GM21526 (cell line): ENCODE results near the gene DOK5.
"Not testable (repeated sequence)": the region's sequence is repeated elsewhere in the genome, so short reads cannot be mapped to it uniquely, and the experiment has no call there.

Experiments
- ATAC-seq: cut with Tn5 transposase; IDR thresholded peaks from one replicate; pipeline ENCODE4 v1.9.1; 2021; ENCODE audit warnings: moderate library complexity; ENCODE audit not compliant: unreplicated experiment, low FRiP score

DOK5 gene

DNA sequence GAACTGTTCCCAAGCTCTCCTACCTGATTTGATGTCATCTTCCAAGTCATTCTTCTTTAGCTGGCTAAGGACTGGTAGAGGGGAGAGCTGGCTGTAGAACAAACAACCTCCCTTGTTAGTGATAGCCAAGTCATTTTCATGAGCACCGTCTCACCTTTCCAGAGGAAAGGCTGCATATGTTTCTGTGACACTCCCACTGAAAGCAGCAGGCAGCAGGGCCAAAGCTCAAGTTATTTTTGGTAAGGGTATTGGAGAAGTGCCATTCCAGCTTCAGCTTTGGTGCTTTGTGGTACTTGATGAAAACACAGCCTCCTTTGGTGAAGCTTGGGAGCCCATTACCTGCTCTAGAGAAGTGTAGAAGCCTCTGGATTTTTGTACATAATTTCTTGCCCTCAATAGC is 5.4 kb upstream of the DOK5 start:
- no peak for ATAC-seq

DNA sequence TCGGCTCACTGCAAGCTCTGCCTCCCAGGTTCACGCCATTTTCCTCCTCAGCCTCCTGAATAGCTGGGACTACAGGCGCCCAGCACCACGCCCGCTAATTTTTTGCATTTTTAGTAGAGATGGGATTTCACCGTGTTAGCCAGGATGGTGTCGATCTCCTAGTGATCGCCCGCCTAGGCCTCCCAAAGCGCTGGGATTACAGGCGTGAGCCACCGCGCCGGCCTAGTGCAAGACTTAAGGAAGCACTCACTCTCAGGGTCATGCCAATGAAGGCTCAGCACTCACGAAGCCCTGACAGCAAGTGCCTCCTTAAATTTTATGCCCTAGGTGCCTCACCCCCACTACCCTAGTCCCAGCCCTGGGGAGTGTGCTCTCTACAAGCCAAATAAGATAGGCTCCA is 4.7 kb upstream of the DOK5 start:
- ATAC-seq, result no peak

DNA sequence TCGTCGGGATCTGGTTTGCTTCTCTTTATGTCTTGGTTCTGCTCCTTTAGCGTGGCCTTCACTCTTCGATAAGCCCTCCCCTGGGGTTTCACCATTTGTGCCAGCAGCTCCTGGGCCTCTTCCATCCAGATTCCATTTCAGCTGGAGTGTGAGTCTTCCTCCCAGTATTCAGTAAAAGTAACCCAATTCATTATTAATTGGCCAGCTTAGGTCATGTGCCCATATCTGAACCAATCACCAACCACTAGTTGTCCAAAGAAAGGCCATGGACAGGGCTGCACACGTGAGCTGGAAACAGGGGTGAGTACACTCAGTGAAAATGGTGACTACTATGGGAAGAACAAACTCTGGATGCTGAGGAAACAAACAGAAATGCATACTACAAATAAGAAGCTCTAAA is 2.8 kb upstream of the DOK5 start:
- ATAC-seq, result no peak

DNA sequence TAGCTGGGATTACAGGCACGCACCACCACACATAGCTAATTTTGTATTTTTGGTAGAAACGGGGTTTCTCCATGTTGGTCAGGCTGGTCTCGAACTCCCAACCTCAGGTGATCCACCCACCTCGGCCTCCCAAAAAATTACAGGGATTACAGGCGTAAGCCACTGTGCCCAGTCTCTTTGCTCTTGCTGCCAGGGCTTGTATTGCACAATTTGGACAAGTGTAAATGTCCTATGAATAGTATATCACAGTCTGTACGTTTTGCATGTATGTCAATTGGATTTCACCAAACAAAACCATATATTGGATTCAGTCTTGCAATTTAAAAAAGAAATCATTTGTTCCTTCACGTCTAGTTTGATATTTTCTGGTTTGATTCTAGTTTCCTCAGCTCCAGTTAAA is 2.1 kb upstream of the DOK5 start:
- no peak for ATAC-seq

DNA sequence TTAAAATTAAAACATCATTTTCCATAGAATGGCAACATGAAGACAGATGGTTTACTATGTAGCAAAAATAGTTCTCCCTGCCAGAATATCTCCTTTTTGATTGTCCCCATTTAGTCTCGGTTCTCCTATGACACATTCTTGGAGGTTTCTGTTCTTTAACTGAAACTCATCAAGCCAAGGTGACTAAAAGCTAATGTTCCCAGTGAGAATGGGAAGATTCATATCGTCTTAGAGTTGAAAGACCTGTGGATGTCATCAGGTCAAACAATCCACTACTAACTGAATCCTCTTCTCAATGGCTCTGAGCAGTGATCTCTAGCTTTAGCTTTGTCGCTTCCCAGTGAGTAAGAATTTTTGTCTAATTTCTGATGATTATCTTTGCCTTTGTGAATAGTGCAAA is 1.3 kb upstream of the DOK5 start:
- no peak for ATAC-seq

DNA sequence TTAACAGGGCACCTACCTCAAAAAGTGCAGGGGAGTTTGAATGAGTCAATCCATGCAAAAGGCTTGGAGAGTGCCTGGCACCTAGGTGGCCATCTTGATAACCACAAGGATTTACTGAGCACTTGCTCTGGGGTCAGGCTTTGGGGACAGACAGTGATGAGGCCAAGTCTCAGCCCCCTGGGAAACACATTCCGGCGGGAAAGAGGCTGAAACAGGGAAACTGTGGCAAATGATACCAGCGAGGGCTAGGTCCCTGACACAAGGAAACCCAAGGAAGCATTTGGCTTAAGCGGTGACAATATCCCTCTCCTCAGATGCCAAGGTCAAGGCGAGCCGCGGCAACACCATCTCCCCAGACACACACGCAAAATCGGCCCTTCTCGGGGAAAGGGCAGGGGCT is 527 bp upstream of the DOK5 start:
- no peak for ATAC-seq

DNA sequence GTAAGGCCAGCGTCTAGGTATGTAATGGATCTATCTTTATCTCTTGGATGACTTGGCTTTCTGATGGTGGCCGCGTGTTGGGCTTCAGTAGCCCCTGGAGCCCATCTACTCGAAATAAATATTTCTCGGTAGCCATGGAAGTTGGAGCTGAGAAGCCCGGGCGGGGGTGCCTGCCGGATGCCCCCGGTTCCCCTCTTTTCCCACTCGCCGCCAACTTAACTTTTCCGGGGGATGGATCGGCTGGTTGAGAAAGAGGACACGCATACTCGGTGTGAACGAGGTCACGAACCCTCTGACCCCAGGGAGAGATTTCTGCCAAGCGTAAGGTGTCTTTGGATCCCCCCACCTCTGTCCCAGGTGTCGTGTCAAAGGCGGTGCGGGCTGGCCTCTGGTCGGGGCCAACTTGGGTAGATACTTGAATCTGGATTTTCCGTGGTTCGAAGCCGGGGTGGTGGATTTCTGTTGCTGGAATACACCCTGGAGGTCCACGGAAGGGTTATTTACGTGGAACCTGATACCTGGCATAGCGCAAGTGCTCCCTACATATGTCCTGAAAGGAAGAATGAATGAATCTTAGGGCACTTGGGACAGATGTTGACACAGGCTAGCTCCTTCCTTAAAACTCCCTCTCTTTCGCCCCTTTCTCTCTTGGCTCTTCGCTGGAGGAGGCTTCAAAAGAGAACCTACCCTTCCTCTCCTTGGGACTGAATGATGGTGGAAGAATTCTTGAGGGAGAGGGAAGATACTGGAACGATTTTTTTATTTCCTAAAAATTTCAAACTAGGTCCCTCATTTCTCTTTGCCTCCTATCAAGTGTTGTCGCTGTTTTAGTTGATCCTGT is 996 bp downstream of the DOK5 start:
- no peak for ATAC-seq

DNA sequence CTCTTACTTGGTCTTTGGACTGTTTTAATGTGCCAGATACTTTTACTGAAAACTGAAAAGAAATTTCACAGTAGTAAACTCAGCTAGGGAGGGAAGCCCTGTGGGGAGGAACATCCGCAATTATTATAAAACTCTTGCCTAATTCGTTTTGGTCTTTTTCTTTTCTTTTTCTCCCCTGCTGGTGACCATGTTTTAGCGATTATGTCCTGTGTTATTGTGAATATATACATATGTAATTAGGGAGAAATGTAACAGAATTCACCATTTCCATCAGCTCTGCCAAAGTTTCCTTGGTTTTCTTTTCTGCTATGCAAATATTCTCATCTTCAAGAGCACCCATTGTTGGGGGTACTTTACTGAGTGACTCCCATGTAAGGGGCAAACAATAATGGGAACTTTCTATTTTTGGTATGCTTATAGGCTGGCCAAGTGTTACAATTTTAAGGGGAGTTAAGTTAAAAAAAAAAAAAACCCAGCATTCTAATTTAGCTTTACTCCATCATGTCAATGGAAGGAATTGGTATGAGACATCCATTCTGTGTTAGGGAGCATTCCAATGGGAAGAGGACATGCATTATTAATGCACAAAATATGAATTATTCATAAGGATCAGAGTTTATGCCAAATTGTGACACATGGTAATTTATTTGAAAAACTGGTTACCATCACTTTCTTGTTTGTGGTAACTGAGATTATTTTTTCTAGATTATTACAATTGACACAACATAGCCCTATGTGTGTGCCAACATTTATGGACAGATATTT is 2.0 kb downstream of the DOK5 start:
- ATAC-seq, result no peak

DNA sequence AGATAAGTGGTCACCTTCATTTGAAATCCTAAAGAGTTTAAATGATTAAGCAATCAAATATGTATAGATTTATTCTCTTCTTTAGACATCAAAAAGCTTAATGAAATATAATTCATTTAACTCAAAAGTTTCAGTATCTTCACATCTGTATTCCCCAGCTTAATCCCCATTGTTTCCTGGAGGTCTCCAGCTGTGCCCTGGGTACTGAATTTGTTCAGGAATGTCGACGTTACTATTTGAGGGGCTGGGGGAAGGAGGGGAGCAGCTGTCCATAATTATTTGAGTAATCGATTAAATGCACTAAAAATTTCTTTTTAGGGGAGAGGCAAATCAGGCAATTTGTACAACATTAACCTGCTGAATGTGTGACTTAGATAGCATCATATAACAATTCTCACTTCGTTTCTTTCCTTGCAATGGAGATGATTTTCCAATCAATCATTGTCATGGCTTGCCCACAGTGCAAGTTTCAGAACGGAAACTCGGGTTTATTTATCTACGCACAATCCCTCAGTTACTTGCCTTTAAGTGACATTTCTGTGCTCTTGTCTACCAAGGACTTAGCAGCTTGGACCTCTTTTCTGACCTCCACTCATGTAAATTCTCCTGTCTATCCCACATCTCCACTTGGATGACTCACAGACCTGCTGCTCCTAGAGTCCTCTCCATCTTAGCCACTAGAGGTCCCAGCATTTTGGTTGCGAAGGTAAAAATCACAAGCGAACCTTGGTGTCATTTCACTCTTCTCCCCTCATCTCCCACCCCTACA is 3.9 kb downstream of the DOK5 start:
- ATAC-seq, result no peak

DNA sequence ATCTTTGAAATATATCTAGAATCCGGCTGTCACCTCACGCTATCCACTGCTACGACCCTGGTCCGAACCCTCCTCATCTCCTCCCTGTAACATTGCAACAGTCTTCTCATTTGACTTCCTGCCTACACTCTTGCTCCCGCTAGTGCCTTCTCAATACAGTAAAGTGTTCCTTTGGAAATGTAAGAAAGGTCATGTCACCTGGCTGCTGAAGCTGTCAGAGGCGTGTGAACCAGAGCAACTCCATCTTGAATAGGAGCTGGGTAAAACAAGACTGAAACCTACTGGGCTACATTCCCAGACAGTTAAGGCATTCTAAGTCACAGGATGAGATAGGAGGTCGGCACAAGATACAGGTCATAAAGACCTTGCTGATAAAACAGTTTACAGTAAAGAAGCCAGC is 4.5 kb downstream of the DOK5 start:
- ATAC-seq, result not testable (repeated sequence)

DNA sequence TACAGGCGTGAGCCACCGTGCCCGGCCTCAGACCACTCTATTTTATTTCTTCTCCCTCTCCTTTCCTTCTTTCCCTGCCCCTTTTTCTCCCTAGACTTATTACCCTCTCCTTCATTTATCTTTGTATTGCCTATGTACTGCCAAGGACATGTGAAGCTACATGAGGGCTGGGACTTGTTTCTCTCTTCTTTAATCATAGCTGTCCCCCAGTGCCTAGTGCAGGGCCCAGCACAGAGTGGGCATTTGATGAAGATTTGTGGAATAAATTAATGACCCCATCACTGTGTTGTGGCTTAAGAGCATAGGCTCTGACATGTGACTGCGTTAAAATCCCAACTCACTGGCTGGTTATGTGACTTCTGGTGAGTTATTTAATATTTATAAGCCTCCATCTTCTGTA is 6.0 kb downstream of the DOK5 start:
- no peak for ATAC-seq

DNA sequence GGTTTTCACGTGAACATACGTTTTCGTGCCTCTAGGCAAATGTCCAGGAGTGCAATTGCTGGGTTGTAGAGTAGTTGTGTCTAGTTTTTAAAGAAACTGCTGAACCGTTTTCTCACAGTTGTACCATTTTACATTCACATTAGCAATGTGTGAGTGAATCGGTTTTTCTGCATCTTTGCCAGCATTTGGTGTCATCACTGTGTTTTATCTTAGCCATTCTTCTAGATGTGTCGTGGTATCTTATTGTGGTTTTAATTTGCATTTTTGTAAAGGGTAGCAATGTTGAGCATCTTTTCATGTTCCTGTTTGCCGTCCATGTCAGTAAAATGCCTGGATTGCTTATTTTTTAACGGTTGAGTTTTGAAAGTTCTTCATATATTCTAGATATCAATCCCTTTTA is 10.2 kb downstream of the DOK5 start:
- ATAC-seq, result no peak

DNA sequence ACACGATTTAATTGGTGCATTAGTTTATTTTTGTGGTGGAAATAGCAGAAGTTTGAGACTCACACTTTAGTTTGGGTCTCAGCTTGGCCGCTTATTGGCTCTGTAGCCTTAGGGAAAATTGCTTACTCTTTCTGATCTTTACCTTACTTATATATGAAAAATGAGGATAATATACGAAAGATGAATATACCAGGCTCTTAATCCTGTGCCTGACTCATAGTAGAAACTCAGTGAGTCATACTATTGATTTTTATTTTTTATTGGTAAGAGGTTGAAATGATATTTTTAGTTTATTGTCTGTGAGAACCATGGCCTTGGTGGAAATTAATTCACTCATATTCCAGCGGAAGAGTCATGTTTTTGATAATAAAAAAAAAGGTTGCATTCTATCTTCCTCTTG is 11.2 kb downstream of the DOK5 start:
- no peak for ATAC-seq

DNA sequence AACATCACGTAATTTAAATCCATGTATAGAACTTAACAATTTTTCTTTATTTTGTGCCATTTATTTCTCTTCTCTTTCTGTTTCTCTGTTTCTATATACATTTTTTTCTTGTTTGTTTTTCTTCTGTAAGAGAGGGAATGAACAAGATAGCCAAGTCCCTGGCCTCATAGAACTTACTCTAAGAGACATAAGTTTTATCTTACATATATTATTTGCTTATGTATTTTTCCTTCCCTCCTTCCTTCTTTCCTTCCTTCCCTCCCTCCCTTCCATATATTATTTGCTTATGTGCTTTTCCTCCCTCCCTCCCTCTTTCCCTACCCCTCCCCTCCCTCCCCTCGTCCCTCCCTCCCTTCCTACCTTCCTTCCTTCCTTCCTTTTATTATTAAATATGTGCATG is 13.0 kb downstream of the DOK5 start:
- no peak for ATAC-seq

DNA sequence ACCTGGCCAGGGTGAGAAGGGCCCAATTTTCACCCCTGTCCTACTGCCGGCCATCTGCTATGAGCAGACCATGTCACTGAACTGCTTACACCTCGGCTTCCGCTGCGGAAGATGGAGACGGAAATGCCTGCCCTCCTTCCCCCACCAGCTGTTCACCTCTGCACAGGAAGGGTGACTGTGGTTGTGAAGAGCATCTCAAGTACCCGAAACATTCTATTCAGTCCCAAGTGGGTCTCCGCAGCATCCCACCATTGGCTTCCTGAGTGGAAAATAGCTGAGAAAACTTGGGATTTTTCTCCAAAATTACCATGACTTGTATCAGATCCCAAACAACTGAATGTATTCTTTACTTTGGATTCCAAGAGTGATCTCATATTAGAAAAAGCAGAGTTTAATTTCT is 16.1 kb downstream of the DOK5 start:
- no peak for ATAC-seq

DNA sequence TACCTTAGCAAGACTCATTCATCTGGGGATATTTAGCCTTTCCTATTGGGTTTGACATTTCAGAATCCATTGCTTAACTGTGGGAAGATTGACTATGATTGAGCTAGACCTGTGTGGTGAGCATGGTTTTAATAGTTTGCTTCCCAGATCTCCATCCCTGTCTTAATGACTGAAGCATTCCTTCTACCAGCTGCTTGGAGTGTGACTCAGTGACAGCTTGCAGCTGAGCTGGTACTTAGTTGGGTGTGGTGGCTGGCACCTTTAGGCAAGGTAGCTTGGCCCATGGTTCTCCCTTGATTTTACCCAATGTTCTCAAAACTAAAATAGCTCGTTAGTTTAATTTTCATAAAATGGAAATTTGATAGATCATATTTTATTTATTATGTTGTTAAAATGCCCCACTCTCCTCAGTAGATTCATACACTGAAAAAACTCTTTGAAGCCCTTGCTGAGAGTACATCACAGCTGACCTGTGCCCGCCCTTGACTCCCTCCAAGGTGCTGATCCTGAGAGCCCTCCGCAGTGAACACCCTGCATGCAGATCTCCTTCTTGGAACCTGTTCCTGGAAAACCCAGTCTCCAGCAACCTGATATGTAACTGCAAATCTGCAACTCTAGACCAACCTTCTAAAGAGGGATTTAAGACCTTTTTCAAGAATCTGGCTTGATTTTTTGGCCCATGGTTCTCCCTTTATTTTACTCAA is 19.1 kb downstream of the DOK5 start:
- no peak for ATAC-seq

DNA sequence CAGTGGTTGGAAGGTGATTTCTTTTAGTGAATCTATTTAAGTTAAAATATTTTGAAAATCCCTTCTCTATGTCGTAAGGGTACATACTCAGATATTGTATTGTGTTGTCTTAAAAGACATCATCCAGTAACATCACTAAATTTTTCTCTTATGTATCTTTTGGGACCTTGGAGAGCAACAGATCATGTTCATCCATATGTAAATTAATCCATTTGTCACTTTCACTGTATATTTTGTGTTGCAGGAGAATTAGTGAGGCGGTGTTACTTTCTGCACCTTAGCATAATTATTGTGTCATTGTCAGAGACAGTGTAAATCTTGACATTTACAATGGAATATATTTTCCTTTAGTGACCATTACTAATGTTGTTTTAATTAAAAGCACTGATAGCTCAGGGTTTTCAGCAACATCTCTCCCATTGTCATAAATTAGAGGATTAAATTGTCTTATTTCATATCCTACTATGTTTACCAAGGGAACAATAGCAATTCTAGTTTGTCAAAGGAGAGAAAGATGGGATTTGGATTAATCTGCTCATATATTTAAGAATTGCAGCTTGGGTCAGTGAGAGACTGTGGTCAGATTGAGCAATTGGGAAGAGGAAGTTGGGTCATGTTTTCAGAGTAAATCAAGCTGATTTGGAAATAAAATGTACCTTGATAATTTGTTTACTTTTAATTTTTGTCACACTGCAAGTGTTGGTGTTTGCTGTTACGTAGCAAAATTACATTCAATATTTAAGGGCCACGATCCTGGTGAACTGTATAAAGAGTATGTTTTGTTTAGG is 22.7 kb downstream of the DOK5 start:
- ATAC-seq, result no peak

DNA sequence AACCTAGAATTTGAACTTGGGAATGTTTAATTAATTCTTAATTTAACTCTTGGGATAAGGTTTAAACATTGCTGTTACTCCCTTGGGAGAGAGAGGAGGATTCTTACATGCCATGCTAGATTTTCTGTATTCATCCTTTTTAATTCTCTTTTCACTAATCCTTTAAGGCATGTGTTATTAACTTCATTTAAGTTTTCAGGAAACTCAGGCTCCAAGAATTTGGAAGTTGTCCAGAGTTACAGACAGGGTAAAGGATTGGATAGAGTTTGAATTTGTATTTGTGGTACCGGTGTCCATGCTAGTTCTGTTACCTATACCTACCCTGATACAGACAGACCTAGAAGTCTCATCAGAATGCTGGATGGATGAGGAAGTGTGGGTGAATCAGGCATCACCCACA is 23.7 kb downstream of the DOK5 start:
- ATAC-seq, result no peak

DNA sequence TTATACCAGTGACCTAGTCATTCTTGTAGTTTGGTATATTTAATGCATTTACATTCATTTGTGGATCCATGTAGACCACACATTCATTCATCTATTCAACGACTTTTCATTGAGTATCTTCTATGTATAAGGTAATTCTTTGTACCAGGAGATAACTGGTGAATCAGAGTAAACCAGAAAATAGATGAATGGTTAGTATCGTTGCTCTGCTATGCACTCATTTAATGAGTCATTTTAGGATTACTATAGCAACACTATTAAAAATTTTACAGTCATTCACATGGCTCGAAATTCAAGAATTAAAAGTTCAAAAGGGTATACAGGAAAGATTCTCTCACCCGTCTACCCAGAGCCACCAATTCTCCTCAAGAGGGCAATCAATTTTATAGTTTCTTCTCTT is 26.8 kb downstream of the DOK5 start:
- ATAC-seq, result no peak

DNA sequence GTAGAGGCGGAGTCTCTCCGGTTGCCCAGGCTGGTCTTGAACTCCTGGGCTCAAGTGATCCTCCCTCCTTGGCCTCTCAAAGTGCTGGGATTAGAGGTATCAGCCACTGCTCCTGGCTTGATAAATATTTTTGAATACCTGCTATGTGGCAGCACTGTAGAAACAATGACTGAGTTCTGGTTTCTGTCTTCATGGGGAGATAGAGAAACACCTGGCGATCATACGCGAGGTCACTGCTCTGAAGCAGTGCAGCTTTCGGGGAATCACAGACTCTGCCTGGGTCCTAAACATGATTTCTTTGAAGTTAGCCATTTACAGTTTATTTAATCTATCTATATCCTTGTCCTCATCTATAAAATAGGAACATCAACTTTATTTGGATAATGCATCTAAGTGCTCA is 31.2 kb downstream of the DOK5 start:
- ATAC-seq, result no peak
